ENCODE data around the gene CHST14.
"Not testable (repeated sequence)": the region's sequence is repeated elsewhere in the genome, so short reads cannot be mapped to it uniquely, and the experiment has no call there.

Gene CHST14

DNA sequence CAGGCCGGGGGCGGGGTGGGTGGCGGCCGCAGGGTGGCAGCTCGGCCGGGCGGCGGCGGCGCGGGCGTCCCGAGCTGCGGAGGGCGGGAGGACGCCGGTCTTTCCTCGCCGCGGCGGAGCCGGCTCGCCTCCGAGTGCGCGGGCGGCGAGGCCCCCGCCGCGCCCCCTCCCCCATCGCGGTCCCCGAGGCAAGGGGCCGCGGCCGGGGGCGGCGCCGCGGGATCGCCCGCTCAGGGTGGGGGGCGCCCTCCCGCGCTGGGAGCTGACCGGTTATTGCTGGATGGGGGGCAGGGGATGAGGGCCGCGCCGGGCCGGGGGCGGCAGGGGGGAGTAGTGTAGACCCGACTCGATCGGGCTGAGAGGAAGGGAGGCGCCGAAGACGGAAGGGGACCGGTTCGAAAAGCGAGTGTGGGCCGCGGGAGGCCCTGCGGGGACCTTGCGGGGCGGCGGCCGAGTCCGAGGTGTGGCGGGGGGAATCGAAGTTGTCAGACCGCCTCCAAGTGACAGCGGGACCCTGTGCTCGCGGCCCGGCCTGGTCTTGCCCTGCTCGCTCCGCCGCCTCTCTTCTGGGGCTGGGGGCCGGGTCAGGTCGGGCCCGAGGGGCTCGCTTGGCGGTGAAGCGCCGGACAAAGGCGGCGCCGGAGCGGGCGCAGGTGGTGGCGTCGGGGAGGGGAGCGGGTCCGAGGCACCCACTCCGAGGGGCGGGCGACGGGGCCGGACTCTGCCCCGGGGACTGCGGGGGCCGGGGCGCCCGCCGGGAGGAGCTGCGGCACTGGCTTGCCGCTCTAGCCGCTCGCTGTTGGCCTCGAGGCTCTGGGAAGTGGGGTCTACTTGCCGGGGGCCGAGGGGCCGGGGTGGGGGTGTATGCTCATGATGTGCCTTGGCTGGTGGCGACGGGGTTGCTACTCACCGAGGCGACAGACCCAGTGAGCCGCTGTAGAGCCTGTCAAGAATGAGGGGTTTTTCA is 28.9 kb upstream of the CHST14 start:
- no peak for DNase-seq (ENCODE audit: low read depth)

DNA sequence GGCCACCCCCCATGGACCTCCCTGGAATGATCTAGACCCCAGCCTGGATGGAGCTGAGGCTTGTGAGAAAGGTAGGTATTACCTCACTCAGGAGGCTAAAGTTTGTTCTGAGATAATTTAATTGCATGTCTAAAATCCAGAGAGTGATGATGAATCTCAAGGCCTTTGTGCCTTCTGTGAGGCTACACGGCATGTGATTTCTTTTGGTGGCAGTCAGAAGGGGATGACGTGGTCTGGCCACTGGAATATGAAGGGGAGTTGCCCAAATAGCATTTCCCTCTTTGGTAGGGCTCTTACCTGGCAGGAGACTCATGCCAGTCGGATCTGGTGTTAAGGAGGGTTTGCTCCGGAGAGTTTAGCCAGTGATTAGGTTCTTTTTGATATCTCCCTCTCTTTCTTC is 27.5 kb upstream of the CHST14 start:
- DNase-seq (ENCODE audit: low read depth) = no peak

DNA sequence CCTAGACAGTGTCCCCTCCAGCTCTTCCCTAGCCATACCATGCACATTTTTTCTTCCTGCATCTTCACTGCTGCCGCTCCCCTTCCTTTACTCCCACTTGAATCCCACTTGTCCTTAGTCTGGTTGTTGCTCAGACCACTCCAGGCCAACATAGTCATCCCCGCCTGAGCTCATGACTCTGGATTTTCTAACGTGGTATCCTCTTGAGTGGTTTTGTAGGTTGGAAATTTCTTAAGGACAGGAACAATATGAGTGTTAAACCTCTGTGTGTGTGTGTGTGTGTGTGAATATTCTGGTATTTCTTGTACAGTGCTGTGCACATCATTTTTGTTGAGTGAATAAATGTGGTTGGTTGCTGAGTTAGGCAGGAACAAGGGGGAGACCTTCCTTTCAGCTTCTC is 26.9 kb upstream of the CHST14 start:
- no peak for DNase-seq (ENCODE audit: low read depth)

DNA sequence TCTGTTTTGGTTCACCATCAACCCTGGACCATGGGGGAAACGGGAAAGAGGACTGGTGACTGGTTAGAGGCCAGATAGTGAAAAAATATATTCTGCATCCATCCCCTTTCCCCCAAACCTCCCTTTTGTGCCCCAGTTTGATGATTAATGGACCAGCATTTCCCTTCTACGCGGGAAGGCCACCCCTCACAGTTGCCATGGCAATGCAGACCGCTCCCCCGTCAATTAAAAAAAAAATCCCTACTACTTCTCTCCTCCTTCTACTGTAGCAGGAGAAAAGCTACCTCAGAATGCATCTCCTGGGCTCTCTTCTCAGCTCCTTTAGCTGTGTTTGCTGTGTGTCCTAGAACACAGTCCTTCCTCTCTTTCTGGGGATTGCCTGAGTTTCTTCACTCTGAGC is 26.0 kb upstream of the CHST14 start:
- no peak for DNase-seq (ENCODE audit: low read depth)

DNA sequence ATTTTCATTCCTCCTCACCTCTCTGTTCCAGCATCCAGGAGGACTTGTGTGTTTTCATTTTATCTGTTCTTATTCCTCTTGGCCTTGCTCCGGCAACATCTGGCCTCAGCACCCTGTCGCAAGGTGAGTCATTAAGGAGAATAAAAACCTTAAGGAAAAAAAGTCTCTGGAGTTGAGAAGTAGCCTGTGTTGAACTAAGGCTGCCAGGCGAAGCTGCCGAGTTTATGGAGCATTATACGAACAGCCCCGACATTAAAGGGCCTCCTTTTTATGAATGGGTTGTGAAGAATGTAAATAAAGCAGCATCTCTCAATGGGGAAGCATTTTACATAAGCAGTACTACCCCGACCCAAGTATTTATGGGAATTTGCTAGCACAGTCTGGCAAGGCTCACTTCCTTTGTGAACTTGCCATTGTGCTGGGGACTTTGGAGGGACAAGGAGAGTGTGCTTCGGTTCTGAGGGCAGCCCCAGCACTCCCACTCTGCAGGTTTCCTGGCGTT is 25.3 kb upstream of the CHST14 start:
- DNase-seq (ENCODE audit: low read depth) = no peak

DNA sequence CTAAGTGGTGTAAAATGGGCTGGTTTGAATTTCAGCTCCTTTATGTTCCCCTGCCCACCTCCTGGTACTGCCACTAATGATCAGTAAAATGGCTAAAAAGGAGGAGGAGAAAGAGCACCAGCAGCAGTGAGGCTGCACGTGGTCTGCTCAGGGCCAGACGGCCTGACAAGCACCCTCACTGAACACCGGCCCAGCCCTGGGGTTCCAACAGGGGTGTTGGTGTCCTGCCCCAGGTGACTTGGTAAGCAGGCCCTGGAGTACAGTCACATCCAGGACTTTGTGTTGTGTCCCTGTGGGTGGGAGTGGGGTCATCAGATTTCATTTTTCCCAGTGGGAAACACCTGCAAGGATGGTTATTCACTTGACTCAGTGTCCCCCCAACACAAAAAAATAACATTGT is 24.6 kb upstream of the CHST14 start:
- DNase-seq (ENCODE audit: low read depth) = no peak

DNA sequence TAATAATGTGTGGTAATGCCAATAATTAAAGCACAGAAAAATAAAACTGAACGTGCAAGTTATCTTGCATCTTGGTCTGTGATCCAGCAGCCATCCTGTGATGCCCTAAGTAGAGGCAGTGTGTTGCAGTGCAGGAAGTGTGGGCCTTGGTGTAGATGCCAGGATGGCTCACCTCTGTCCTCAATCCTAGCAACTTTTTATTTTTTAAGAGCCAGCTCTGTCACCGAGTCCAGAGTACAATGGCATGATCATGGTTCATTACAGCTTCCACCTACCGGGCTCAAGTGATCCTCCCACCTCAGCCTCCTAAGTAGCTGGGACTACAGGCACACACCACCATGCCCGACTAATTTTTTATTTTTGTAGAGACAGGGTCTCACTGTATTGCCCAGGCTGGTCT is 22.4 kb upstream of the CHST14 start:
- DNase-seq (ENCODE audit: low read depth) = no peak

DNA sequence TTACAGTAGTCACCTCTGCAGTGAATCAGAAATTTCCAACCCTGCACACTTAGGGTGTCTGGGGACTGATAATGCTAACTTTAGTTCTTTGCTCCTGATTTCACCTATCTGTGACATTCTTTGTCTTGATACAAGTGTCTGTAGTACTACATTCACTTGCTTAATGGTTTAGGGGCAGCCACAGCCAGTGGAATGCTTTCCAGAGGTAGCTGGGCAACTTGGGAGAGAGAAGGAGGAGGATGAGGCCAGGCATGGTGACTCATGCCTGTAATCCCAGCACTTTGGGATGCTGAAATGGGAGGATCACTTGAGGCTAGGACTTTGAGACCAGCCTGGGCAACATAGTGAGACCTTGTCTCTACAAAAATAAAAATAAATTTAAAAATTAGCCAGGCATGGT is 21.5 kb upstream of the CHST14 start:
- no peak for DNase-seq (ENCODE audit: low read depth)

DNA sequence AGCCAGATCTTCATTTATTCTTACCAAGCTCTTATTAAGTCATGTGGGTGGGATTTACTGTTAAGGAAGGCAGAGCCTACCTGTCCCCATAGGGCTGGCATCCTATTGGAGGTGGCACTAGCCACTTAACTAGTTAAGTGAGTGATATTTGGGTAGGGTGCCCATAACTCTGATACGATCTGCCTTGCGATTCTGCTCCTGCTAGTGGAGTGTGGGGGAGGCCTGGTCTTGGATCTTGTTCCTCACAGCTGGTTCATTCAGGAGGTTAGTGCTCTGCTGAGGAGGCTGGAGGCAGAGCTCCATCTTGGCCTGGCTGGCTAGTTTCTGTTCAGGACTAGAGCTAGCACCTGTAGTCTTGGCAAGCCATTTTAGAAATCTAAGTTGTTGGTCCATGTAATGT is 20.7 kb upstream of the CHST14 start:
- no peak for DNase-seq (ENCODE audit: low read depth)

DNA sequence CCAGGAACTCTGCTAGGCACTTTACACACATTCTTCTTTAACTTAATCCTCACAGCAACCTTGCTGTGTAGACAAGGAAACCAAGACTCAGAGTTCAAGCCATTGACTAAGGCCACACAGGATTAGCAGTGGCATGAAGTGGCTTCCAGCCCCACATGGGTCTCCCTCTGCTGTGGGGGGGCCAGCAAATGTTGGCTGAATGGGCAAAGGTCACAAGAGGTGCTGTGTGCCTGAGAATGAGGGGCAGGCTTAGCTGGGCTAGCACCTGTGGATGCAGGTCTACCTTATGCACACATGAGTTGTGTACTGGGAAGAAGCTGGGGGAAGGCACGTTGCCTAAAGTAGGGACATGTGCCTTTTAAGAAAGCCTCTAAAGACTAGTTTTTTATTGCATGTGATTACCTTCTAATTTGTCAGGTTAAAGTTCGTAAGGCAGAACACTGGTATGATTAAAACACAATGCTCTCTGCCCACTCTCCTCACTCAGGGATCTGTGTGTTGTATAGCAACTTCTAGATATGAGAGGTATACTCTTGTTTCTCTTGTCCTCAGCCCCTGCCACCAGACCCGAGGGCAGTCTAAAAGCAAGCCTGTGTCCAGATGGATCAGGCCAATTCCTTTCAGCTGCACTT is 19.1 kb upstream of the CHST14 start:
- DNase-seq (ENCODE audit: low read depth) = no peak

DNA sequence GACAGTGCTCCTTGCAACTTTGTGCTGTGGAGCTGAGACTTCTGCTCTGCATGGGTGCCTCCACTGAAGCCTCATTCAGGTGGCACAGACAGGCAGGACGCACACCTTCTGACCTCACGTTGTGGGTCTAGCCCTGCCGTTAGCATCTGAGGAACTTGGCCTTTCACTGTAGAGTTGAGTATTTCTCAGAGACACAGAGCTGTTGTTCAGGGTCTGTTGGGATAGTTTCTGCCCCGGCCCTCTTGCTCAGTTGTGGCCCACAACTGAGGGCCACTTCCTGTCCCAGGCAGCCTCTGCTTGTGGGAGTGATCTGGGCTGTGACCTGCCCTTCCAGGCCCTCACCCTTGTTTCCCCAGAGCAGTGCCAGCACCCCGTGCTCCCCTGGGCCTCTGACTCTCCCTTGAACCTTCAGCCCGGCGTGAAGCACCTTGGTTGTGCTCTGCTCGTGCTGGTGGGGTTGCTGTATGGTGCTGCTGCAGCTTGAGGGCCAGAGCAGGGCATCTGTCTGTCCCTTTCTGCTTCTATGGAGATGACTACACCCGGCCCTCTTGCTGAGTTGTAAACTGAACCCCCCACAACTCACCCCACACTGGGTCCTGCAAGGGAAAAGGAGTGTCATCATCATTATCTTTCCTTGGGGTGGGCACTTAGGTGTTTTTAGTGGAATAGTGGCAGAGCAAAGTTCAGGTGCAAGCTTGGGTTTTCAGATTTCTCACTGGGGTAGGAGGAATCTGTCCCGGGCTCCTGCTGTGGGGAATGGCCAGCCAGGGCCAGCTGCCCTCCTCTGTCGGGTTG is 18.3 kb upstream of the CHST14 start:
- DNase-seq (ENCODE audit: low read depth) = no peak

DNA sequence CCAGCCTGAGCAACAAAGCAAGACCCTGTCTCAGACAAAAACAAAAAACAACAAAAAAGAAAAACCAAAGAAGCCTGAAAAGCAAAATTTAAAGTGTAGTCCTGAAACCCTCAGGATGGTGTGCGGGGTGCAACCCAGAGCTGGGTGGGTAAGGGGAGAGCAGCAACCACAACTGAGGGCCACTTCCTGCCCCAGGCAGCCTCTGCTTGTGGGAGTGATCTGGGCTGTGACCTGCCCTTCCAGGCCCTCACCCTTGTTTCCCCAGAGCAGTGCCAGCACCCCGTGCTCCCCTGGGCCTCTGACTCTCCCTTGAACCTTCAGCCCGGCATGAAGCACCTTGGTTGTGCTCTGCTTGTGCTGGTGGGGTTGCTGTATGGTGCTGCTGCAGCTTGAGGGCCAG is 16.8 kb upstream of the CHST14 start:
- DNase-seq (ENCODE audit: low read depth) = not testable (repeated sequence)

DNA sequence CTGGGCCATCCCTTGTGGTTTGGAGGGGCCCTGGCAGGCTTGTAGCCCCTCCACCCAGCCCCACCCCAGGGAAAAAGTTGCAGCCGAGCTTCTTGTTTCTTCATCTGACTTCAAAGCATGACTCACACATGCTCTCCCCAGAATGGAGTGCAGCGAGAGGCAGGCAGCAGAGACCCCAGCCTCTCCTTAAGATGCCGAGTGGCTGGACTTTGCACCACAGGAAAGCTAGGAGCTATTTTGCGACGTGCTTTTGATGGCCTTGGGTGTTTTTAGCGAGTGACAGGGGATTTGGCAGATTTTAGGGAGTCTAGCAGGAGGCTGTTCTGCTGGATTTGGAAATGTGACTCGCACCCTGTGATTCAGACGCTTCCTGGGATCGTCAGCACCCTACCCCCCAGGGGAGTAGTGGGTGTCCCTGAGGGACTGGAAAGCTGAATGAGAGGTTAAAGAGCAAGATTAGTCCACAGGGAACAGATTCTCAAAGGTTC is 15.8 kb upstream of the CHST14 start:
- no peak for DNase-seq (ENCODE audit: low read depth)

DNA sequence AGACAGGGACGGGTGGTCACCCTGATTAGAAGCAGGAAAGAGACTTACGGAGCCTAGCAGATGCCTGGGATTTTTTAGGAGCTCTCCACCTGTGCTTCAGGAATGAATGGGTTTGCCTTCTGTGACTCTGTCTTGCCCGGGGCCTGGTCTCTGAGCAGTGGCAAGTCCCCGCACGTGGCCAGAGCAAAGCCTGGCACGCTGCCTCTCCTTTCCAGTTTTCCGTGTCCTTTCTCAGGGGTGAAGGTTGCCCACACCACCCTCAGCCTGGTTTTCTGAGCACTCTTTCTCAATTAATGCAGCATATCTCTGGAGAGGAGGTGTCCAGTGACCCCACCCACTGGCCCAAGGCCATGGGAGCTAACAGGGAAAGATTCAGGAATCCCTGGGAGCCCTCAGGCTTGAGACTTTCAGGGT is 14.5 kb upstream of the CHST14 start:
- no peak for DNase-seq (ENCODE audit: low read depth)

DNA sequence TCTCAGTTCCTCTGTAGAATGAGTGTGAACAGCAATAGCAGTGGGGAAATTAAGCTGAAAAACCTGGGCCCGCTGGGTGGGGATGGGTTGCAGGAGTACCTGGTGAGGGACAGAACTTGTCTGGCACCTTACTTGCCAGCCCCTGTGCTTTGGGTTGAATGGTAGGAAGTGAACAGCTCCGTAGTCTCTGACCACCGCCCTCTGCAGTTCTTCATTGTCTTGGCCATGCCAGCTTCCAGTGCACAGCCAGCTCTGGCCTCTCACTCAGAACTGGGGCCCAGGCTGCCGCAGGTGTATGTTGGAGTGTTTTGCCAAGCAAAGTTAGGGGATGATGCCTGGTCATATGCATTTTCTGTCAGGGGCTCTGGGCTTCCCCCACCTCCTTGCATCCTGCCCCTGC is 14.0 kb upstream of the CHST14 start:
- no peak for DNase-seq (ENCODE audit: low read depth)

DNA sequence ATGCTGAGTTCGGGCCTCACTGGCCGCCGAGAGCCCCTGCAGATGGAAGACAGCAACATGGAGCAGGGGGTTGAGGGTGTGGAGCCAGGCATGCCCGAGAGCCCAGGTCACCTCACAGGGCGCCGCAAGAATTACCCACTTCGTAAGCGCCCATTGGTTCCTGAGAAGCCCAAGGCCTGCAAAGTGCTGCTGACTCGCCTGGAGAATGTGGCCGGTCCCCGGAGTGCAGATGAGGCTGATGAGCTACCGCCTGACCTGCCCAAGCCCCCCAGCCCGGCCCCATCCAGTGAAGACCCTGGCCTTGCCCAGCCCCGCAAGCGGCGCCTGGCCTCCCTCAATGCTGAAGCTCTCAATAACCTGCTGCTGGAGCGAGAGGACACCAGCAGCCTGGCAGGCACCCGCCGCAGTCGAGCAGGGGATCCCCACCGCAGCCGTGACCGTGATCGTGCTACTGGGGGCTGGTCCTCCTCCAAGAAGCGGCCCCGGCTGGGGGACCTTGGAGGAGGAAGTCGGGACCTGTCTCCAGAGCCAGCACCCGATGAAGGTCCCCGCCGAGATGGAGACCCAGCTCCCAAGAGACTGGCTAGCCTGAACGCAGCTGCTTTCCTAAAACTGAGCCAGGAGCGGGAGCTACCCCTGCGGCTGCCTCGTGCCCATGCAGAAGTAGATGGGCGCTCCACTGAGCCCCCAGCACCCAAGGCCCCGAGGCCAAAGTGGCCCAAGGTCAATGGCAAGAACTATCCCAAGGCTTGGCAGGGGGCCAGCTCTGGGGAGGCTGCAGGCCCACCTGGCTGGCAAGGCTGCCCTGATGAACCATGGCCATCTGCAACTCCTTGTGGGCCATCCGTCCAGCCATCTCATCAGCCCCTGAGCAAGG is 12.1 kb upstream of the CHST14 start:
- DNase-seq (ENCODE audit: low read depth) = no peak

DNA sequence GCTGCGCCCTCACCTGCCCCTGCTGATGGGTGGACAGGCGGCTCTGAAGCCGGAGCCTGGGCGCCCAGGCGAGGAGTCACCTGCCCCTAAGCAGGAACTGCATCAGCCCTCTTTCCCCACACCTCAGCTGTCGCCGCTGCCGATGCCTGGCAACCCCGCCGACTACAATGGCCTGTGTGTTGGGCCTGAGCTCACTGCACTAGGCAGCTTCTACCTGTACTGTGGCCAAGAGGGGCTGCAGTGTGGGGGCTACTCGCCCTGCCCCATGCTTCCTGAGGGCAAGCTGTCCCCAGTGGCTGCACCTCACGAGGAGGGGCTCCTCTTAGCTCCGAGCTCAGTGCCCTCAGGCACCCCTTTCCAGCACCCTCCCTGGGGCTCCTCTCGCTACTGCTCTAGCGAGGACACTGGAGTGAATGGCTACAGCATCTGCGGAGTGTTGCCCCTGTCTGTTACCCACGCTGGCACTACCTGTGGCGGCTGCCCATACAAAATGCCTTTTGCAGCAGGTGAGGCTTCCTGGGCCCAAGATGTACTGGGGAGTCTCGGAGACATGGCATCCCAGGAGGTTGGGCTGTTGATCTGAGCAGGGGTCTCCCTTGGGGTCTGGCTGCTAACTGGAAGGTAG is 11.3 kb upstream of the CHST14 start:
- DNase-seq (ENCODE audit: low read depth) = no peak

DNA sequence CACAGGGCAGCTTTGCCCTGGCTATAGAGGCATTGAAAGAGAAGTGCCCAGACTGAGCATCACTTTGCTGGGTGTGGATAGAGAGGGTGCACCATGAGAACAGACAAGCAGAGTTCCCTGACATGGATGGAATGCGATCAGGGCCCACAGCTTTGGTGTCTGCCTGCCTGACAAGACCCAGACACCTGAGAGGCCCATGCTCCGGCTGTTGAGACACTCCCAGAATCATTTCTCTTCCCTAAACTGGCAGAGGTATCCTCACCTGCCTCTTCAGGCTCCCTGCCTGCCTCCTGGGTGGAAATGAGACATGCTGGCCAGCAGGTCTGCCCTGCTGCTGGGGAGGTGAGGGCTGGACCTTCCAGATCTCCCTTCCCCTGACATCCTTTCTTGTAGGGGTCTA is 10.4 kb upstream of the CHST14 start:
- no peak for DNase-seq (ENCODE audit: low read depth)

DNA sequence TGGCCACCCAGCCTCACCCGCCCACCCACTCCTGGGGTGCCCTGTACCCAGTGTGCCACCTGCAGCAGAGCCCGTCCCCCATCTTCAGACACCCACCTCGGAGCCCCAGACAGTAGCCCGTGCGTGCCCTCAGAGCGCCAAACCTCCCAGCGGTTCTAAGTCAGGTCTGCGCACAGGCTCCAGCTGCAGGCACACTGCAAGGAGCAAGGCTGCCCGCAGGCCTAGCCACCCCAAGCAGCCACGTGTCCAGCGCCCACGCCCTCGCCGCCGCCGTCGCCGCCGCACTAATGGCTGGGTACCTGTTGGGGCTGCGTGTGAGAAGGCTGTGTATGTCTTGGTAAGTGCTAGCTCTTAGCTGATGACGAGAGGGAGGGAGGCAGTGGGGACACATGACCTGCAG is 8.8 kb upstream of the CHST14 start:
- no peak for DNase-seq (ENCODE audit: low read depth)

DNA sequence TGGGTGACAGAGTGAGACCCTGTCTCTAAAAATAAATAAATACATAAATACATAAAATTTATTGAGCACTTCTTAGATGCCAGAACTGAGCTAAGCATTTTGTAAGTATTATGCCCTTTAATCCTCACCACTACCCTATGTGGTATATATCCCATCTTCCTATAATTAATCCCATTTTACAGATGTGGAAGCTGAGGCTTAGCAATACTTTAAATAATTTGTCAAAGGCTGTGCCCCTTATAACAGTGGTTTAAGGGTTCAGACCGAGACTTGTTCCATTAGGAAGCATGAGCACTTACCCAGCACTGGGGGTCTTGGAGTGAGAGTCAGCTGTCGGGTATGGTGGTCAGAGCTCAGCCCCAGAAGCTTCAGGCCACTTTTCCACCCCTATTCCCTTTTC is 7.5 kb upstream of the CHST14 start:
- DNase-seq (ENCODE audit: low read depth) = no peak
